Stimulated activated CD8-positive, alpha-beta memory T cell treated with anti-CD3 and anti-CD28 coated beads, Interleukin-2, amount 100 ng/mL, for 1 hour (primary cell): ENCODE data around the gene TSPAN2.

Experiments used
- DNase-seq, 2 donors: peaks; one replicate each; pipeline ENCODE4 v3.0.0-alpha.2; 2020; ENCODE audit warnings: low read depth in 2 of 2

TSPAN2 gene

GRCh38 chr1:115074839-115075534 is 14.3 kb downstream of the TSPAN2 start:
- no peak for DNase-seq

GRCh38 chr1:115073298-115074087 is 15.8 kb downstream of the TSPAN2 start:
- DNase-seq: no peak

- DNase-seq: no peak
Measured at GRCh38 chr1:115071012-115071664, 18.2 kb downstream of the TSPAN2 start.

- DNase-seq: no peak
Measured at GRCh38 chr1:115069659-115070308, 19.5 kb downstream of the TSPAN2 start.

GRCh38 chr1:115068826-115069585 is 20.3 kb downstream of the TSPAN2 start:
- no peak for DNase-seq

GRCh38 chr1:115067161-115067859 is 22.0 kb downstream of the TSPAN2 start:
- DNase-seq: no peak

- DNase-seq: no peak
Measured at GRCh38 chr1:115065021-115065420, 24.3 kb downstream of the TSPAN2 start.

- no peak for DNase-seq
Measured at GRCh38 chr1:115064461-115064860, 24.8 kb downstream of the TSPAN2 start.

- DNase-seq: no peak
Measured at GRCh38 chr1:115063228-115063901, 25.9 kb downstream of the TSPAN2 start.

- DNase-seq: peak; percentile 82 to 87
Measured at GRCh38 chr1:115062542-115063004, 26.7 kb downstream of the TSPAN2 start.

GRCh38 chr1:115060501-115060900 is 28.8 kb downstream of the TSPAN2 start:
- no peak for DNase-seq

GRCh38 chr1:115059316-115059715 is 30.0 kb downstream of the TSPAN2 start:
- DNase-seq: no peak

- no peak for DNase-seq
Measured at GRCh38 chr1:115057661-115058254, 31.5 kb downstream of the TSPAN2 start.

GRCh38 chr1:115056395-115056798 is 32.9 kb downstream of the TSPAN2 start:
- no peak for DNase-seq

- peak in 1 of 2 donors; percentile 30 for DNase-seq
Measured at GRCh38 chr1:115052454-115053083, 36.7 kb downstream of the TSPAN2 start.

GRCh38 chr1:115051850-115052249 is 37.5 kb downstream of the TSPAN2 start:
- DNase-seq: no peak

GRCh38 chr1:115046751-115047150 is 42.6 kb downstream of the TSPAN2 start:
- no peak for DNase-seq

GRCh38 chr1:115041654-115042053 is 47.6 kb downstream of the TSPAN2 start:
- no peak for DNase-seq

- no peak for DNase-seq
Measured at GRCh38 chr1:115040501-115040900, 48.8 kb downstream of the TSPAN2 start.
